IMR-90 (cell line): ENCODE measurements around the gene MSL3B.
A peak's percentile ranks its signal among the peaks of the same experiment; 100 is the strongest.

ENCODE experiments used
- ATAC-seq: fragments of 200-7000 bp; cut with Tn5 transposase; 2 replicates; pipeline ENCODE4 v1.9.1; 2020; ENCODE audit warnings: low read depth, mild to moderate bottlenecking, moderate library complexity
- BruUV-seq: library from RNA; stranded (reverse); fragments of 400-500 nt; replicated peaks from 2 replicates; lab custom pipeline; 2021; lab: Mats Ljungman, UMichigan
- CTCF ChIA-PET: fragments of 300-600 bp; formaldehyde crosslinking; extraction: SDS; loops from one replicate; lab custom pipeline; 2021; ENCODE audit warnings: antibody characterized with exemption; lab: Yijun Ruan, JAX
- POLR2A ChIA-PET: fragments of 300-600 bp; sonication (Branson Sonifier 250); formaldehyde crosslinking; loops from one replicate; lab custom pipeline; 2022; ENCODE audit warnings: antibody characterized with exemption; ENCODE audit not compliant: unreplicated experiment; lab: Charles Lee
- DNase-seq: peaks from one replicate; pipeline ENCODE4 v3.0.0; 2013
- H2AFZ ChIP-seq: replicated peaks from 2 replicates; pipeline ENCODE3; 2013; ENCODE audit warnings: low read length, mild to moderate bottlenecking; ENCODE audit not compliant: poor library complexity
- H2AK5ac ChIP-seq: 2 replicates; pipeline ENCODE4 v1.6.1; 2013; ENCODE audit warnings: low read depth, low read length, inconsistent platforms
- H2AK9ac ChIP-seq: replicated peaks from 2 replicates; pipeline ENCODE3; 2013; ENCODE audit warnings: mild to moderate bottlenecking, low read depth, low read length, moderate library complexity; ENCODE audit not compliant: poor library complexity
- H2BK120ac ChIP-seq: 2 replicates; pipeline ENCODE4 v1.6.1; 2013; ENCODE audit warnings: low read depth, low read length, inconsistent platforms
- H2BK15ac ChIP-seq: 3 replicates; pipeline ENCODE4 v1.6.1; 2013; ENCODE audit warnings: low read depth, low read length, inconsistent platforms
- H2BK20ac ChIP-seq: 2 replicates; pipeline ENCODE4 v1.6.1; 2013; ENCODE audit warnings: low read depth, mild to moderate bottlenecking, inconsistent platforms, low read length, moderate library complexity
- H2BK5ac ChIP-seq: 2 replicates; pipeline ENCODE4 v1.6.1; 2013; ENCODE audit warnings: mild to moderate bottlenecking, low read depth, low read length, inconsistent platforms; ENCODE audit not compliant: poor library complexity, severe bottlenecking
- H3K14ac ChIP-seq: replicated peaks from 2 replicates; pipeline ENCODE4 v1.6.1; 2013; ENCODE audit warnings: low read depth, low read length, inconsistent platforms
- H3K18ac ChIP-seq: 2 replicates; pipeline ENCODE4 v1.6.1; 2013; ENCODE audit warnings: low read depth, low read length, control low read depth
- H3K23ac ChIP-seq: 2 replicates; pipeline ENCODE4 v1.6.1; 2013; ENCODE audit warnings: low read depth, low read length, inconsistent platforms
- H3K27ac ChIP-seq: 2 replicates; pipeline ENCODE4 v1.5.1; 2013; ENCODE audit warnings: mild to moderate bottlenecking, control low read depth, low read length; ENCODE audit not compliant: insufficient read depth
- H3K27me3 ChIP-seq: 2 replicates; pipeline ENCODE4 v1.6.1; 2013; ENCODE audit warnings: low read length; ENCODE audit not compliant: control insufficient read depth, insufficient read depth
- H3K36me3 ChIP-seq: 2 replicates; pipeline ENCODE4 v1.6.1; 2013; ENCODE audit warnings: low read length, mixed read lengths; ENCODE audit not compliant: control insufficient read depth, insufficient read depth
- H3K4ac ChIP-seq: 2 replicates; pipeline ENCODE4 v1.6.1; 2013; ENCODE audit warnings: low read depth, low read length, inconsistent platforms
- H3K4me1 ChIP-seq: 2 replicates; pipeline ENCODE4 v1.6.1; 2013; ENCODE audit warnings: low read length, mixed read lengths; ENCODE audit not compliant: control insufficient read depth, insufficient read depth
- H3K4me2 ChIP-seq: 2 replicates; pipeline ENCODE4 v1.6.1; 2013; ENCODE audit warnings: low read depth, mild to moderate bottlenecking, control low read depth, low read length, moderate library complexity
- H3K4me3 ChIP-seq: 2 replicates; pipeline ENCODE4 v1.5.1; 2013; ENCODE audit warnings: low read depth, mild to moderate bottlenecking, control low read depth, low read length, moderate library complexity; ENCODE audit not compliant: insufficient read depth
- H3K56ac ChIP-seq: 2 replicates; pipeline ENCODE4 v1.6.1; 2013; ENCODE audit warnings: low read length, inconsistent platforms; ENCODE audit not compliant: insufficient read depth; ENCODE audit errors: extremely low read depth
- H3K79me1 ChIP-seq, 2 experiments: 2 replicates each; pipeline ENCODE4 v1.6.1; 2013; ENCODE audit warnings: low read length in 2 of 2, inconsistent platforms in 1 of 2, low read depth in 1 of 2
- H3K9ac ChIP-seq: 2 replicates; pipeline ENCODE4 v1.6.1; 2013; ENCODE audit warnings: low read depth, low read length, control low read depth
- H3K9me1 ChIP-seq: 2 replicates; pipeline ENCODE4 v1.6.1; 2013; ENCODE audit warnings: low read length, inconsistent platforms; ENCODE audit not compliant: insufficient read depth
- H3K9me3 ChIP-seq: 2 replicates; pipeline ENCODE4 v1.6.1; 2013; ENCODE audit warnings: low read length; ENCODE audit not compliant: control insufficient read depth, insufficient read depth
- H4K20me1 ChIP-seq: 2 replicates; pipeline ENCODE4 v1.6.1; 2013; ENCODE audit warnings: low read length, inconsistent platforms; ENCODE audit not compliant: insufficient read depth
- H4K5ac ChIP-seq: 2 replicates; pipeline ENCODE4 v1.6.1; 2013; ENCODE audit warnings: mild to moderate bottlenecking, low read depth, low read length, control low read depth
- H4K8ac ChIP-seq, 2 experiments: 2 replicates each; pipeline ENCODE4 v1.6.1; 2013; ENCODE audit warnings: low read depth in 2 of 2, low read length in 2 of 2, control low read depth in 1 of 2, inconsistent platforms in 1 of 2
- H4K91ac ChIP-seq: 2 replicates; pipeline ENCODE4 v1.6.1; 2013; ENCODE audit warnings: low read depth, low read length, inconsistent platforms; ENCODE audit not compliant: insufficient read depth
- CEBPB ChIP-seq: IDR thresholded peaks from 2 replicates; pipeline ENCODE4 v1.6.1; 2012; ENCODE audit warnings: low read depth, low read length, improper control_type of control experiment
- CHD1 ChIP-seq: IDR thresholded peaks from 2 replicates; pipeline ENCODE4 v1.6.1; 2012; ENCODE audit warnings: low read depth, low read length, improper control_type of control experiment
- CTCF ChIP-seq: conservative IDR thresholded peaks from 2 replicates; pipeline ENCODE4 v1.5.1; 2012; ENCODE audit warnings: mild to moderate bottlenecking, low read depth, low read length, improper control_type of control experiment
- FOS ChIP-seq: fragments of 150-350 bp; IDR thresholded peaks from 2 replicates; pipeline ENCODE4 v1.6.1; 2016; ENCODE audit warnings: low read depth, low read length
- MAZ ChIP-seq: IDR thresholded peaks from 2 replicates; pipeline ENCODE4 v1.6.1; 2012; ENCODE audit warnings: low read depth, mild to moderate bottlenecking, low read length, improper control_type of control experiment, moderate library complexity, borderline replicate concordance
- MXI1 ChIP-seq: IDR thresholded peaks from 2 replicates; pipeline ENCODE4 v1.6.1; 2012; ENCODE audit warnings: low read depth, mild to moderate bottlenecking, low read length, moderate library complexity, borderline replicate concordance
- NFE2L2 ChIP-seq: fragments of 150-350 bp; IDR thresholded peaks from 2 replicates; pipeline ENCODE4 v1.6.1; 2016; ENCODE audit warnings: low read depth, mild to moderate bottlenecking, low read length
- POLR2A ChIP-seq: IDR thresholded peaks from 2 replicates; pipeline ENCODE4 v1.6.1; 2012; ENCODE audit warnings: mild to moderate bottlenecking, low read depth, low read length
- RAD21 ChIP-seq: IDR thresholded peaks from 2 replicates; pipeline ENCODE4 v1.6.1; 2012; ENCODE audit warnings: low read length, improper control_type of control experiment
- RFX5 ChIP-seq: IDR thresholded peaks from 2 replicates; pipeline ENCODE4 v1.8.0; 2012; ENCODE audit warnings: low read depth, mild to moderate bottlenecking, low read length, moderate library complexity
- SMC3 ChIP-seq: fragments of 150-350 bp; IDR thresholded peaks from 2 replicates; pipeline ENCODE4 v1.6.1; 2016; ENCODE audit warnings: low read depth, mild to moderate bottlenecking, antibody characterized with exemption, low read length, moderate library complexity
- USF2 ChIP-seq: fragments of 150-350 bp; IDR thresholded peaks from 2 replicates; pipeline ENCODE4 v1.6.1; 2017; ENCODE audit warnings: mild to moderate bottlenecking, antibody characterized with exemption, low read length, low read depth
- WGBS, 2 experiments: methylation state at CpG; one replicate each; pipeline versions ENCODE4 v1.1.5 to v1.1.7; 2013; ENCODE audit warnings: missing lambda C conversion rate in 2 of 2; ENCODE audit not compliant: insufficient read length in 1 of 2; ENCODE audit errors: extremely low coverage in 2 of 2; 5-methylcytosine and 5-hydroxymethylcytosine counted together
- dilution Hi-C: fragments of 300-500 bp; cut with HindIII; formaldehyde crosslinking; loops from one replicate; pipeline ENCODE4 v1.14.3; 2018; ENCODE audit warnings: low sequenced_read_pairs; ENCODE audit not compliant: unreplicated experiment
- in situ Hi-C: fragments of 300-500 bp; cut with MboI; formaldehyde crosslinking; loops from 3 replicates; pipeline ENCODE4 v1.14.3; 2019; ENCODE audit warnings: low sequenced_read_pairs, inconsistent platforms, mixed read lengths
- intact Hi-C: fragments of 100-400 bp; cut with micrococcal nuclease; formaldehyde crosslinking; loops from 2 replicates; pipeline ENCODE4 v1.10.0; 2022
- TF ChIP-seq, protein P1 (sequence below): fragments of 150-350 bp; IDR thresholded peaks from 2 replicates; pipeline ENCODE4 v1.6.1; 2016; ENCODE audit warnings: low read depth, mild to moderate bottlenecking, low read length, moderate library complexity, borderline replicate concordance

The MSL3B gene

GRCh38 chr2:233853883-233854240 is 14.3 kb downstream of the MSL3B start (continued):
- no peak for TF ChIP-seq CTCF

- dilution Hi-C loops, result no loop called here
- peak overlapping the region; percentile 60 for H3K27ac ChIP-seq
- peak overlapping the region; percentile 77 for H2AFZ ChIP-seq
- CTCF ChIA-PET, result interaction anchor here (0.6 kb wide), 1 partner anchor 1142 kb away, joined by 4 read pairs; no protein-coding TSS in a partner anchor
- intact Hi-C loops, result loop anchor here (10.0 kb wide), 2 partner anchors 289 to 691 kb away; partner anchors contain the start of gene USP40
- DNase-seq (no peak), ATAC-seq (no peak)
- no peak overlapping the region for H3K18ac ChIP-seq
- peak overlapping the region; percentile 41 for H3K4ac ChIP-seq
- peak overlapping the region; percentile 74 for H2AK9ac ChIP-seq
- peak overlapping the region; percentile 100 for H3K4me2 ChIP-seq
- no peaks in the 10 kb centered on the region; the same call in 1 of the 2 replicates for H4K20me1 ChIP-seq
- H3K14ac ChIP-seq, result peak overlapping the region; percentile 66
- H4K8ac ChIP-seq, result peak overlapping the region; percentile 33 to 36; a peak in 3 of 4 replicates
- peak overlapping the region; percentile 9; the same call in 1 of the 2 replicates for H4K91ac ChIP-seq
- POLR2A ChIA-PET, result interaction anchor here (0.6 kb wide), 1 partner anchor 599 kb away, joined by 3 read pairs; no protein-coding TSS in a partner anchor
- in situ Hi-C loops, result no loop called here
- H2BK20ac ChIP-seq, result no peak overlapping the region
- peak overlapping the region; percentile 86 for H3K9ac ChIP-seq
- peaks cover 10% of the 10 kb centered on the region; the same call in 1 of the 2 replicates for H3K9me1 ChIP-seq
- peak overlapping the region; percentile 66; the same call in 1 of the 2 replicates for H2AK5ac ChIP-seq
- no peak overlapping the region for H2BK15ac ChIP-seq
- H2BK120ac ChIP-seq, result no peak overlapping the region; the same call in 1 of the 2 replicates
- H3K36me3 ChIP-seq, result peaks cover 6% of the 10 kb centered on the region
- H3K4me3 ChIP-seq, result peak overlapping the region; percentile 90
- no peaks in the 10 kb centered on the region for H3K9me3 ChIP-seq
- H3K79me1 ChIP-seq, result peaks cover 25 to 39% of the 10 kb centered on the region in 2 experiments
- no TSS peak for BruUV-seq
- H2BK5ac ChIP-seq, result peak overlapping the region; percentile 49
- peak overlapping the region; percentile 13; the same call in 1 of the 2 replicates for H4K5ac ChIP-seq
- H3K4me1 ChIP-seq, result peaks cover 13% of the 10 kb centered on the region
- H3K23ac ChIP-seq, result peak overlapping the region; percentile 84
- 0 out of 2 replicates have a peak overlapping the region, but pooled peaks have one; percentile 35 for H3K56ac ChIP-seq
- no peaks in the 10 kb centered on the region for H3K27me3 ChIP-seq
- WGBS, 2 experiments, result no CpG with 5 or more reads among the region's 8 CpGs
- no peak for TF ChIP-seq CEBPB
- TF ChIP-seq CHD1, result no peak
- no peak for TF ChIP-seq NFE2L2
- TF ChIP-seq MAZ, result no peak
- TF ChIP-seq FOS, result no peak
- TF ChIP-seq USF2, result no peak
- TF ChIP-seq MXI1, result no peak
- no peak for TF ChIP-seq RFX5
- no peak for TF ChIP-seq RAD21
- TF ChIP-seq POLR2A, result no peak
- TF ChIP-seq, protein P1, sequence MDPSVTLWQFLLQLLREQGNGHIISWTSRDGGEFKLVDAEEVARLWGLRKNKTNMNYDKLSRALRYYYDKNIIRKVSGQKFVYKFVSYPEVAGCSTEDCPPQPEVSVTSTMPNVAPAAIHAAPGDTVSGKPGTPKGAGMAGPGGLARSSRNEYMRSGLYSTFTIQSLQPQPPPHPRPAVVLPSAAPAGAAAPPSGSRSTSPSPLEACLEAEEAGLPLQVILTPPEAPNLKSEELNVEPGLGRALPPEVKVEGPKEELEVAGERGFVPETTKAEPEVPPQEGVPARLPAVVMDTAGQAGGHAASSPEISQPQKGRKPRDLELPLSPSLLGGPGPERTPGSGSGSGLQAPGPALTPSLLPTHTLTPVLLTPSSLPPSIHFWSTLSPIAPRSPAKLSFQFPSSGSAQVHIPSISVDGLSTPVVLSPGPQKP, result no peak
- no peak for TF ChIP-seq SMC3
These were observed 14.8 kb downstream of the MSL3B start for GRCh38 chr2:233853353-233853752.
